NK-92 treated with Interleukin-12 subunit alpha and Interleukin-12 subunit beta, amount 100 ng/mL, for 24 hours (cell line): Measurements from ENCODE around the gene RGS7.
"Not testable (repeated sequence)": the region's sequence is repeated elsewhere in the genome, so short reads cannot be mapped to it uniquely, and the experiment has no call there.

ENCODE experiments used
- DNase-seq: peaks from one replicate; lab custom pipeline; 2025; lab: John Stamatoyannopoulos, UW

Gene RGS7

GRCh38 chr1:240980342-240980741 is 376.7 kb downstream of the RGS7 start:
- DNase-seq, result no peak

DNA sequence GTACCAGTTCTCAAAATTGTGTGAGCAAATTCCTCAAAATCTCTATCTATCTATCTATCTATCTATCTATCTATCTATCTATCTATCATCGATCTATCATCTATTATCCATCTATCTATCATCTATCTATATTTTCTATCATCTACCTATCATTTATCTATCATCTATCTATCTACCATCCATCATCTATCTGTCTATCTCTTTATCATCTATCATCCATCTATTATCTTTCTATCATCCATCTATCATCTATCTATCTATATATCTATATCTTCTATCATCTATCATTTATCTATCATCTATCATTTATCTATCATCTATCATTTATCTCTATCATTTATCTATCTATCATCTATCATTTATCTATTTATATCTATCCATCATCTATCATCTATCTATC is 380.3 kb downstream of the RGS7 start:
- DNase-seq, result no peak

DNA sequence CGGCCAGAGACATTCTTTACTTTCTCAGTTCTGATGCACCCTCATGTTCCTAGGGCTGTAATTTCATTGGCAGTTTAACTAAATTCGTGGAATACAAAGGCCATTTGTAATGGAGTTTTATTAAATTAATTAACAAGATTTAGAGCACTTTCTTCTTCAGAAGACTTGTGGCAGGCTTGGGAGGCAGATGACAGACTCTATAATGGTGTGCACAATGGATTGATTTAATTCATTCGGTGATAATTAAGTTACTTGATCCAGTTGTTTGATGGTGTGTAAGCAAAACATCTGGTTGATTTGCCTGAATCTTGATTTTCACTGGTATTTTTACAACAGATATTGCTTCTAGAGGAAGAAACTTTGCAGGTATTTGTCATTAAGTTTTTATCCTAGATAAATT is 383.1 kb downstream of the RGS7 start:
- no peak for DNase-seq

DNA sequence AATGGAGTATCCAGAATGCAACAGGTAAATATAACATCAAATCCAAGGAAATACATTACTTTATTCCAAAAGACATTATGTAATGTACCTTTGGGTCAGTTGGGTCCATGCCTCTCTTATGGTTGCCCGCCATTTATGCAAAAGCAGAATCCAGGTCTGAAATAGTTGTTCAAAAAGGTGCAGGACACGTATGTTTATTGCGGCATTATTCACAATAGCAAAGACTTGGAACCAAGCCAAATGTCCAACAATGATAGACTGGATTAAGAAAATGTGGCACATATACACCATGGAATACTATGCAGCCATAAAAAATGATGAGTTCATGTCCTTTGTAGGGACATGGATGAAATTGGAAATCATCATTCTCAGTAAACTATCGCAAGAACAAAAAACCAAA is 384.9 kb downstream of the RGS7 start:
- DNase-seq, result not testable (repeated sequence)

GRCh38 chr1:240970253-240970652 is 386.8 kb downstream of the RGS7 start:
- DNase-seq, result no peak

DNA sequence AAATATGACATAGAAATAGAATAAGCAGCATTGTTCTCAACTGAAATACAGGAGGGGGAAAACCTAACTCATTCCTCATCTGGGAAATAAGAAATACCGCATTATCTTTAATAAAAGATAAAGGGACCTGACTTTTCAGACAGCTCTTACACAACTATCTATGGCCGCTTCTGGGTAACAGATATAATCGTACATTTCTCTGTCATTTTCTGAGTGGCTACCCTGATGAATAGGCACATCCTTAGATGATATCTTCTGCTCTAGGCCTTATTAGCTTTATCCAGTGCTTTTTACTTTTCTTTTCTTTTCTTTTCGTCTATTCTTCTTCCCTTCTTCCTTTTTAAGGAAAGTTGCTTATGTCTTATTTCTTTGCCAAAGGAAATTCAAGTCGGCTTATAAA is 388.1 kb downstream of the RGS7 start:
- DNase-seq, result no peak

DNA sequence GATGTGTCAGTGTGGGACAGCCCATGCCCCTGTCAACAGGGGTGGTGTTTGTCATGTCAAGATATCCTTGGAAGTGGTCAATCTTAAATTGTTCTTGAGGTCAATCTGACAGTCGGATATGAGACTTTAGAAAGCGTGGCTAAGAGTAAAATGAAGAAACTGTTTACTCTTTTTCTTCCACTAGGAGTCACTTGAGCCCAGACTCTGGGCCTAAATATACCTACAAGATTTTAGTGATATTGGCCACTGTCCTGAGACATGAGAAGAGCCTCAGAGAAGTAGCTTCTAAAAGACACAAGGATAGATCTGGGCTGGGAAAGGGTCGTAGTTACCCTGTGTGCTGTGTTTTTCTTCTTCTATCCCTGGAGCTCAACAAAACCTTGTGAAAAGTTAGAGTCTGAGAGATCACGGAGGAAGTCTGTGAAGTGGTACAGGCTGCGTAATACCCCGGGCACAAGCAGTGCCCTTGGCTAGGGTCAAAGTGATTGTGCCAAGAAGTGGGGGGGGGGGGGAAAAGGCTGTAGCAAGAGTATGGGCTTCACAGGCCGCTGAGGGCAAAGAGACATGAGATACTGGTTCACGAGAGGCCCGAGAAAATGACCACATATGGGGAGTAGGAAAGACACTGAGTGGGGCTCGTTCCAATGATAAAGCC is 389.8 kb downstream of the RGS7 start:
- no peak for DNase-seq

GRCh38 chr1:240965581-240966091 is 391.4 kb downstream of the RGS7 start:
- no peak for DNase-seq

GRCh38 chr1:240962086-240962485 is 394.9 kb downstream of the RGS7 start:
- DNase-seq, result no peak

- DNase-seq, result no peak
Measured at GRCh38 chr1:240956424-240956823, 400.6 kb downstream of the RGS7 start.

DNA sequence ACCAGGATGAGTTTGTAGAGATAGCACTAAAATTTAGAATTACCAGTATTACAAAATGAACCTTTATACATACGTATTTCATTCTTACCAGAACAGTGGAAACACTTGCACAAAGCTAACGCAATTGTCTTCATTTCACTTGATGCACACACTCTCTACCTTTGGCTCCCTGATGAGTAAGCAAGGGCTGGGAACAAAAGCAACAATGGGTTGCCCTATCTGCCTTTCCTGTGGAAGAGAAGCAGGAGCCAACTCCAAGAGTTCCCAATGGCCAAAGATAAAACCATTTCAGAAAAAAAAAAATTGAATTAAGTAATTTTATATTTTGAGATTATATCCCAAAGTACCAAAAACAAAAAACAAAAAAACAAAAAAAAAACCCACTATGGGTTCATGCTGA is 401.0 kb downstream of the RGS7 start:
- no peak for DNase-seq

DNA sequence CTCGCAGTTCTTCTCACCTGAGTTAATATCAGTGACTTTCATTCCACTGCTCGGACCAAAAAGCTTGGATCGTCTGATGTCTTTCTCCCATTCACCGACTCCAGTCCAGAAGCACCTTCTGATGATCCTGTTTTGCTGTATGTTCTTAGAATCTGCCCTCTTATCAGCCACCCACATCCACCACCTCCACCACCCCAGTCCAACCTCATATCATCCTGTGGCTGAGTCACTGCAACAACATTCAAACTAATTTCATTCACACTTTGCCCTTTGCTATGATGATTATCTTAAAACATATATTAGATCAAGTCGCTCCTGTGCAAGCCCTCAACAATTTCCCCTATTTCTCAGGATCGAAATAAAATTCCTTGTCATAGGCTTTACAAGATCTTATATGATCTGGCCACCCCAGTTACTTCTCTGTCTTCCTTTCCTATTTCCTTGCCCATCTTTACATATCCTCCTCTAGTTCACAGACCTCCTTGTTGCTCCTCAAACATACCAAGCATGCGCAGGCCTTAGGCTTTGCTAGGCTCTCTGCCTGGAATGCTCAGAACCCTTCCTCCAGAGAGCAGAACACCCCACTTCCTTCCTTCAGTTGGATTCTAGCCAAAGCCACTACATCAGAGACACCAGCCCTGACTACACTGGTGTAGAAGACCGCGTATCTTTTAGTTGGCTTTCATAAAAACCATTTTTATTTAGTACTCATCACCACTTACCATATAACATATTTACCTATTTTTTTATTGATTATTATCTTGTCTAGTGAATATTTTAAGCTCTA is 409.4 kb downstream of the RGS7 start:
- DNase-seq, result peak; percentile 1

DNA sequence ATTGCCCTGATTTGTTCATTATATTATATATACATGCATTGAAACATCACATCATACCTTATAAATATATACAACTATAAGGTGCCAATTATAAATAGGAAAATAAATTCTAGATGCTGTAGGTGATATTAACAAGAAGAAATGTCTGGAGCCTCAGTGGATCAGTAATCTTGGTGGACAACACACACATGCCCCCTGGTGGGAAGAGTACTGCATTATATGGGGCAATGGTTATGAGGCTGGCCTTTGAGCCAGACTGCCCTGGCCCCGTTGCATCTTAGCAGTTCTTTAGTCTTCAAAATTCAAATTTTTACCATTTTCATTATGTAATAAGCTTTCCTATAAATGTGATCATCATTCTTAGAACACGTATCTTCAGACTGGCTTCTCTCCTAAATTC is 410.1 kb downstream of the RGS7 start:
- DNase-seq, result peak; percentile 20

GRCh38 chr1:240942901-240943300 is 414.1 kb downstream of the RGS7 start:
- DNase-seq, result no peak

GRCh38 chr1:240941701-240942370 is 415.2 kb downstream of the RGS7 start:
- DNase-seq, result no peak

- DNase-seq, result no peak
Measured at GRCh38 chr1:240936911-240937668, 419.9 kb downstream of the RGS7 start.

DNA sequence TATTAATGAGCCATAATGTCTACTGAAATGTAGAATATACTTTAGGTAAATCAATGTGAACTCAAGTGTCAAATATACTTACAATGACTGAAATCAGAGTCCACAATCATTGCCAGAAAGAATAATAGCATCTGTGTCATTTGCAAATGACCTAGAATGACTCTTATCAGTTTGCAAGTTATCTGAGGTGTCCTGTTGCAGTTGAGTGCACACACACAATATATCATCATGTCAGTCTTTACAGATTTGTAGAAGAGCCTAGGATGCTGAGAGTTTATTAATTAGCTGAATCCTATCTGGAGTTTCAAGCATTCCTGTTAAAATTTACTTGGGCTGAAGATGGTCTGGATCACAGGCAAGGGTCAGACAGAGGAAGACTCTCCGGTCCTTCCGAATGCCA is 421.1 kb downstream of the RGS7 start:
- DNase-seq, result no peak

- no peak for DNase-seq
Measured at GRCh38 chr1:240931031-240931430, 426.0 kb downstream of the RGS7 start.

DNA sequence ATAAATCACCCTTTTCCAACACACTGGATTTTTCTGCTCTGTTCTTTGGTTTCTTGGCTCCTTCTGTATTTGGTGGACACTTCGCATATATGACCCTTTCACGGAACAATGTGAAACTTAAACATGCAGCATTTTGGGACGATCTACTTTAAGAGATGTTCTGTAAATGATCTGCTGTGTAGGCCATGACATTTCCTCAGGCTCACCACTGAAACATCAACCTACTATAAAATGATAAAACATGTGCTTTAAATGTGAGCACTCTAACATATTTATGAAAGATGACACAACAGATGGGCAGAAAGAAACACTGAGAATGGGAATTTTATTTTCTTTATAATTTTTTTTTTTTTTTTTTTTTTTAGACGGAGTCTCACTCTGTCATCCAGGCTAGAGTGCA is 428.7 kb downstream of the RGS7 start:
- no peak for DNase-seq

- no peak for DNase-seq
Measured at GRCh38 chr1:240927821-240928220, 429.2 kb downstream of the RGS7 start.

DNA sequence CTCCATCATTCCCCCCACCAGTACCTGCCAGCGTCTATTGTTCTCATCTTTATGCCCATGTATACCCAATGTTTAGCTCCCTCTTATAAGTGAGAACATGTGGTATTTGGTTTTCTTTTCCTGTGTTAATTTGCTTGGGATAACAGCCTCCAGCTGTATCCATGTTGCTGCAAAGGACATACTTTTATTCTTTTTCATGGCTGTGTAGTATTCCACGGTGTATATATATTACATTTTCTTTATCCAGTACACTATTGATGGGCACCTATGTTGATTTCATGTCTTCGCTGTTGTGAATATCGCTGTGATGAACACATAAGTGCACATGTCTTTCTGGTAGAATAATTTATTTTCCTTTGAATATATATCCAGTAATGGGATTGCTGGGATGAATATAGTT is 431.7 kb downstream of the RGS7 start:
- DNase-seq, result no peak

GRCh38 chr1:240917976-240918375 is 439.0 kb downstream of the RGS7 start:
- DNase-seq, result no peak
